GM12878 (cell line): ENCODE results near the gene SIGLEC6. TPM values are rescaled to one million over a fixed set of nuclear protein-coding genes. Genes with fewer than 3 reads are reported as not detected.

Source experiments
- ATAC-seq: fragments of 200-7000 bp; cut with Tn5 transposase; 3 replicates; pipeline ENCODE4 v1.9.1; 2020; ENCODE audit warnings: mild to moderate bottlenecking, moderate library complexity
- BruUV-seq: library from RNA; stranded (reverse); fragments of 400-500 nt; replicated peaks from 2 replicates; lab custom pipeline; 2021; lab: Mats Ljungman, UMichigan
- CTCF ChIA-PET: fragments of 300-600 bp; sonication (Branson Sonifier 250); formaldehyde crosslinking; extraction: SDS; loops from one replicate; lab custom pipeline; 2021; ENCODE audit warnings: inconsistent platforms; lab: Yijun Ruan, JAX
- POLR2A ChIA-PET: fragments of 350-600 bp; formaldehyde crosslinking; extraction: SDS; loops from one replicate; lab custom pipeline; 2021; ENCODE audit warnings: inconsistent platforms; lab: Charles Lee
- RAD21 ChIA-PET: fragments of 300-600 bp; sonication (Branson Sonifier 250); formaldehyde crosslinking; loops from one replicate; lab custom pipeline; 2023; ENCODE audit warnings: antibody characterized with exemption; ENCODE audit not compliant: unreplicated experiment; lab: Charles Lee
- SMC1A ChIA-PET: fragments of 300-600 bp; sonication (Branson Sonifier 250); formaldehyde crosslinking; loops from one replicate; lab custom pipeline; 2023; ENCODE audit not compliant: unreplicated experiment, uncharacterized antibody; lab: Charles Lee
- DNase-seq: peaks from one replicate; pipeline ENCODE4 v3.0.0-alpha.2; 2011; ENCODE audit warnings: low read depth, low spot score
- FAIRE-seq: peaks from 3 replicates; lab custom pipeline; 2011; peaks lifted over from hg19 to GRCh38; lab: Jason Lieb, UNC
- H2AFZ ChIP-seq: 2 replicates; pipeline ENCODE4 v1.6.0; 2011; ENCODE audit warnings: low read depth, low read length, control low read depth; ENCODE audit not compliant: control insufficient read depth
- H3K27ac ChIP-seq: 2 replicates; pipeline ENCODE4 v1.5.1; 2011; ENCODE audit warnings: control low read depth; ENCODE audit not compliant: control insufficient read depth, insufficient read depth
- H3K27me3 ChIP-seq, 2 experiments: replicated peaks in 1 of 2; 2 replicates each; pipeline versions ENCODE4 v1.6.0 to v1.6.1; 2011; ENCODE audit warnings: low read length in 1 of 2; ENCODE audit not compliant: control insufficient read depth in 2 of 2, insufficient read depth in 2 of 2
- H3K36me3 ChIP-seq, 2 experiments: 2 replicates each; pipeline ENCODE4 v1.5.1; 2011; ENCODE audit warnings: low read length in 1 of 2; ENCODE audit not compliant: control insufficient read depth in 2 of 2, insufficient read depth in 2 of 2
- H3K4me1 ChIP-seq: 2 replicates; pipeline ENCODE4 v1.6.1; 2011; ENCODE audit warnings: mild to moderate bottlenecking, low read length, moderate library complexity, mixed read lengths; ENCODE audit not compliant: control insufficient read depth, insufficient read depth
- H3K4me2 ChIP-seq: 2 replicates; pipeline ENCODE4 v1.6.0; 2011; ENCODE audit warnings: control low read depth; ENCODE audit not compliant: control insufficient read depth, insufficient read depth
- H3K4me3 ChIP-seq: fragments of 200-600 bp; sonication (generic); 2 replicates; pipeline ENCODE4 v1.5.1; 2016
- H3K79me2 ChIP-seq: 2 replicates; pipeline ENCODE4 v1.6.0; 2011; ENCODE audit warnings: low read length; ENCODE audit not compliant: control insufficient read depth, insufficient read depth
- H3K9ac ChIP-seq: 2 replicates; pipeline ENCODE4 v1.8.0; 2011; ENCODE audit warnings: low read length, control low read depth, mixed read lengths; ENCODE audit not compliant: control insufficient read depth, insufficient read depth
- H3K9me3 ChIP-seq: replicated peaks from 3 replicates; pipeline ENCODE4 v1.5.1; 2011; ENCODE audit warnings: mild to moderate bottlenecking, low read length; ENCODE audit not compliant: control insufficient read depth, insufficient read depth
- H4K20me1 ChIP-seq: 2 replicates; pipeline ENCODE4 v1.6.0; 2011; ENCODE audit not compliant: control insufficient read depth, insufficient read depth
- CBX3 ChIP-seq: fragments of 200-600 bp; sonication (generic); IDR thresholded peaks from 2 replicates; pipeline ENCODE4 v1.6.1; 2016; ENCODE audit warnings: low read depth, borderline replicate concordance
- CBX5 ChIP-seq: sonication (generic); IDR thresholded peaks from 2 replicates; pipeline ENCODE4 v1.6.1; 2016; ENCODE audit warnings: low read depth, moderate library complexity, mild to moderate bottlenecking, inconsistent platforms
- CREB1 ChIP-seq: IDR thresholded peaks from 2 replicates; pipeline ENCODE4 v1.6.1; 2012; ENCODE audit warnings: low read depth, mild to moderate bottlenecking, inconsistent platforms
- ETV6 ChIP-seq, 2 experiments: fragments of 450-650 bp in 1 of 2; IDR thresholded peaks in 1 of 2; conservative IDR thresholded peaks in 1 of 2; 2 replicates each; pipeline ENCODE4 v1.6.1; 2014; ENCODE audit warnings: antibody characterized with exemption in 1 of 2, borderline replicate concordance in 1 of 2, low read depth in 1 of 2, mild to moderate bottlenecking in 1 of 2, moderate library complexity in 1 of 2
- IKZF2 ChIP-seq, 2 experiments: fragments of 450-650 bp; IDR thresholded peaks; 2 replicates each; pipeline ENCODE4 v1.6.1; 2017; ENCODE audit warnings: mild to moderate bottlenecking in 2 of 2, moderate library complexity in 2 of 2
- JUNB ChIP-seq: IDR thresholded peaks from 2 replicates; pipeline ENCODE4 v1.6.1; 2016; ENCODE audit warnings: antibody characterized with exemption, mild to moderate bottlenecking
- KDM1A ChIP-seq: fragments of 200-600 bp; sonication (generic); IDR thresholded peaks from 2 replicates; pipeline ENCODE4 v1.6.1; 2016; ENCODE audit warnings: borderline replicate concordance
- NBN ChIP-seq: fragments of 450-650 bp; IDR thresholded peaks from 2 replicates; pipeline ENCODE4 v1.6.1; 2016
- NR2C2 ChIP-seq: IDR thresholded peaks from 2 replicates; pipeline ENCODE4 v1.6.1; 2011; ENCODE audit warnings: borderline replicate concordance, low read depth; ENCODE audit not compliant: control insufficient read depth, insufficient read length
- POLR2A ChIP-seq: IDR thresholded peaks from 2 replicates; pipeline ENCODE4 v1.6.1; 2011; ENCODE audit warnings: low read depth, mild to moderate bottlenecking, low read length
- SMAD5 ChIP-seq: IDR thresholded peaks from 2 replicates; pipeline ENCODE4 v1.6.1; 2016; ENCODE audit warnings: antibody characterized with exemption, low read depth
- SMARCA5 ChIP-seq: fragments of 450-650 bp; IDR thresholded peaks from 2 replicates; pipeline ENCODE4 v1.6.1; 2017; ENCODE audit warnings: mild to moderate bottlenecking
- SPI1 ChIP-seq: IDR thresholded peaks from 2 replicates; pipeline ENCODE4 v1.6.1; 2011; ENCODE audit warnings: low read depth, mild to moderate bottlenecking, low read length, moderate library complexity, borderline replicate concordance; ENCODE audit not compliant: insufficient read depth
- SUZ12 ChIP-seq: fragments of 200-600 bp; sonication (generic); IDR thresholded peaks from one replicate; pipeline ENCODE4 v1.6.1; 2018; ENCODE audit warnings: antibody characterized with exemption, mild to moderate bottlenecking; ENCODE audit not compliant: unreplicated experiment
- TARDBP ChIP-seq: IDR thresholded peaks from 2 replicates; pipeline ENCODE4 v1.6.1; 2016; ENCODE audit warnings: borderline replicate concordance
- TCF12 ChIP-seq: IDR thresholded peaks from 2 replicates; pipeline ENCODE4 v1.6.1; 2011; ENCODE audit warnings: low read depth, mild to moderate bottlenecking, low read length
- WGBS: methylation state at CpG from one replicate; pipeline ENCODE4 v1.1.6; 2016; ENCODE audit warnings: low lambda C conversion rate; ENCODE audit not compliant: insufficient replicate concordance, insufficient coverage; ENCODE audit errors: missing lambda C conversion rate; 5-methylcytosine and 5-hydroxymethylcytosine counted together
- in situ Hi-C: fragments of 300-500 bp; cut with MboI; formaldehyde crosslinking; loops from 9 replicates; pipeline ENCODE4 v1.14.3; 2018; ENCODE audit warnings: mixed read lengths
- intact Hi-C: fragments of 100-400 bp; cut with micrococcal nuclease; formaldehyde crosslinking; loops from one replicate; pipeline ENCODE4 v1.14.2; 2022; ENCODE audit not compliant: unreplicated experiment
- polyA plus RNA-seq, 11 experiments: library from polyadenylated mRNA; depleted of rRNA in 4 of 11; unstranded in 6 of 11; stranded (reverse) in 5 of 11; fragments of >200 nt; fragmentation: Nextera tagmentation in 4 of 11; fragmentation: Illumina TruSeq in 1 of 11; extraction: Ambion mirVana in 4 of 11; extraction: Trizol in 1 of 11; gene quantifications; 1 replicate in 1 of 11; 2 replicates in 10 of 11; pipeline versions ENCODE4 v1.2.1 to v1.2.3, GENCODE V29; 2011 to 2016; ENCODE audit warnings: inconsistent platforms in 2 of 11, missing spikeins in 2 of 11, low read depth in 1 of 11
- total RNA-seq, 4 experiments: library from RNA; depleted of rRNA in 3 of 4; stranded (reverse); fragments of >200 nt in 3 of 4; fragmentation: Illumina TruSeq in 1 of 4; extraction: Trizol in 1 of 4; gene quantifications; 2 replicates each; pipeline versions ENCODE4 v1.2.1 to v1.2.3, GENCODE V29; 2013 to 2021
- TF ChIP-seq, protein P1 (sequence below): fragments of 450-650 bp; IDR thresholded peaks from 2 replicates; pipeline ENCODE4 v1.6.1; 2014; ENCODE audit warnings: mild to moderate bottlenecking
- TF ChIP-seq, protein P2 (sequence below): IDR thresholded peaks from 2 replicates; pipeline ENCODE4 v1.6.1; 2011; ENCODE audit warnings: low read depth, low read length, improper control_type of control experiment, borderline replicate concordance

The SIGLEC6 gene
- total and polyA plus RNA-seq, 10 of the 15 experiments (the other 5 are each of a cell fraction or from before 2014, with no cell fraction given) = 0.08 to 0.40 (median 0.27) TPM; not detected in 2

DNA sequence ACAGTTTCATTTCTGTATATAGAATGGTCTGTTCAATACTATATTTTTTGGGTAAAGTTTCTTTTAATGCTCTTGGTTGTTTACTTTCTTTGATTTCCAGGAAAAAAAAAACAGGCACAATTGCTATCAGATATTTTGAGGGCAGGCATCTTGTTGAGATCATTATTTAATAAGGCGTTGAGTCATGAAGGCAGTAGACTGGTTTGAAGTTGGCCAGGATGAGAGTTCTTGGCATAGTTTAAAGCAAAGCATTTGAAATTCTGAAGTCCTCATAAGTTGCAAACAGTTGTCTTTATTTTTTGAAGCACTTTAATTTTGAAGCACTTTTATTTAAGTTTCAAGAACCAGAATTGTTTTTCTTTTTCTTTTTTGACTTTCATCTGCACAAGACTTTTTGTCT, 37.0 kb upstream of the SIGLEC6 start:
- ChIA-PET CTCF (interaction anchor here (0.6 kb wide), 1 partner anchor 86 kb away, joined by 3 read pairs; no protein-coding TSS in a partner anchor), SMC1A (no interaction called here)

More for the DNA sequence above, 37.0 kb upstream of the SIGLEC6 start:
- Histone ChIP-seq H3K4me1 (peaks cover 28% of the 10 kb centered on the region), H3K79me2 (peaks cover 19% of the 10 kb centered on the region), H3K27me3 (no peaks in the 10 kb centered on the region), H3K27ac (no peak overlapping the region), H4K20me1 (0 out of 2 replicates have a peak, but pooled peaks cover 3% of the 10 kb centered on the region), H3K4me3 (no peak overlapping the region), H2AFZ (no peak overlapping the region), H3K36me3 (peaks cover 0 to 2% of the 10 kb centered on the region in 2 experiments; a peak in 1 of 4 replicates), H3K4me2 (no peak overlapping the region), H3K9me3 (no peaks in the 10 kb centered on the region), H3K9ac (no peak overlapping the region)
- no TSS peak for BruUV-seq
- no peak for FAIRE-seq
- in situ Hi-C loops (no loop called here), intact Hi-C loops (no loop called here)
- ATAC-seq = no peak
- WGBS = 65% methylated on average over 1 of the region's 1 CpG
- ChIA-PET RAD21 (no interaction called here), POLR2A (no interaction called here)
- TF ChIP-seq NBN (no peak), TARDBP (no peak), SMAD5 (no peak), CBX3 (no peak), SPI1 (no peak), POLR2A (no peak), JUNB (no peak), KDM1A (no peak), CBX5 (no peak), NR2C2 (no peak), CREB1 (no peak), TCF12 (no peak), SMARCA5 (no peak), ETV6 (conservative IDR thresholded peaks at IDR 0.05 in 1 of 2, IDR thresholded peaks at IDR 0.05 in 1 of 2; ENCODE audit: borderline replicate concordance in 1 of 2, low read depth in 1 of 2) (no peak), IKZF2 (IDR thresholded peaks at IDR 0.05) (no peak), SUZ12 (no peak)
- TF ChIP-seq, protein P1, sequence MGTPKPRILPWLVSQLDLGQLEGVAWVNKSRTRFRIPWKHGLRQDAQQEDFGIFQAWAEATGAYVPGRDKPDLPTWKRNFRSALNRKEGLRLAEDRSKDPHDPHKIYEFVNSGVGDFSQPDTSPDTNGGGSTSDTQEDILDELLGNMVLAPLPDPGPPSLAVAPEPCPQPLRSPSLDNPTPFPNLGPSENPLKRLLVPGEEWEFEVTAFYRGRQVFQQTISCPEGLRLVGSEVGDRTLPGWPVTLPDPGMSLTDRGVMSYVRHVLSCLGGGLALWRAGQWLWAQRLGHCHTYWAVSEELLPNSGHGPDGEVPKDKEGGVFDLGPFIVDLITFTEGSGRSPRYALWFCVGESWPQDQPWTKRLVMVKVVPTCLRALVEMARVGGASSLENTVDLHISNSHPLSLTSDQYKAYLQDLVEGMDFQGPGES = no peak
- TF ChIP-seq, protein P2, sequence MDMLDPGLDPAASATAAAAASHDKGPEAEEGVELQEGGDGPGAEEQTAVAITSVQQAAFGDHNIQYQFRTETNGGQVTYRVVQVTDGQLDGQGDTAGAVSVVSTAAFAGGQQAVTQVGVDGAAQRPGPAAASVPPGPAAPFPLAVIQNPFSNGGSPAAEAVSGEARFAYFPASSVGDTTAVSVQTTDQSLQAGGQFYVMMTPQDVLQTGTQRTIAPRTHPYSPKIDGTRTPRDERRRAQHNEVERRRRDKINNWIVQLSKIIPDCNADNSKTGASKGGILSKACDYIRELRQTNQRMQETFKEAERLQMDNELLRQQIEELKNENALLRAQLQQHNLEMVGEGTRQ = no peak
- DNase-seq = no peak
